ENCODE results near the gene TXNRD1. TPM values are rescaled to one million over a fixed set of nuclear protein-coding genes. Genes with fewer than 3 reads are reported as not detected.

The TXNRD1 gene
- total RNA-seq, 6 experiments from 2014 or later: 40.3 to 153 (median 74.5) TPM

DNA sequence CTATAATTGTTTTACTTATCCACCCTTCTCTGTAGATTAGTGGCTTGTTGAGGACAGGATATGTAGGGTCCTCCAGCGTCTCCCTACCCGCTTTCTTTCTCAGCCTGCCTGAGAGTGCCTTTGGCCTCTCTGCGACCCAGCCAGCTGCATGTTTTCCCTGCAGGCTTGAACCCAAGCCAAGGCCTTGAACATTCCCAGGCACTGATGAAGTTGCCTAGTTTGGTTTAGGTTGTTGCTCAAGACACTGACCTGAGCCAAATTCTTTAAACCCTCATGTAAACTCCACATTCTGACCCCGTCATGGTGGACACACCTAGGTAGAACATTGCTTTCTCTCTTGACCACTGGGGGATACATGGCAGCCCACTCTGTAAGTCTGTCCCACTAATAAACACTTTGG is 33.4 kb upstream of the TXNRD1 start:
- peak; percentile 69 to 76 (median 71) for DNase-seq
- Histone ChIP-seq H3K27ac (peak overlapping the region in 2 of 3 donors; percentile 59 to 70), H3K36me3 (no peaks in the 10 kb centered on the region), H3K9me3 (peaks cover 0 to 3% (median 0%) of the 10 kb centered on the region in 4 donors), H3K4me3 (no peak overlapping the region), H3K4me1 (peaks cover 0 to 26% (median 2%) of the 10 kb centered on the region in 4 donors), H3K27me3 (no peaks in the 10 kb centered on the region)
- peak; percentile 49 to 84 (median 72) for ATAC-seq
- no peak for TF ChIP-seq POLR2A (IDR thresholded peaks at IDR 0.05)
- no peak for TF ChIP-seq CTCF (IDR thresholded peaks at IDR 0.05)
- WGBS (ENCODE audit: insufficient coverage, low coverage, low lambda C conversion rate, missing lambda C conversion rate): 18% methylated on average over 1 of the region's 4 CpGs
- intact Hi-C loops (cut with DNase I): no loop called here

GRCh38 chr12:104182621-104183378 is 32.8 kb upstream of the TXNRD1 start:
- TF ChIP-seq CTCF (IDR thresholded peaks at IDR 0.05) (no peak), POLR2A (IDR thresholded peaks at IDR 0.05) (no peak)
- H3K36me3 ChIP-seq: no peaks in the 10 kb centered on the region
- H3K4me3 ChIP-seq: no peak overlapping the region
- ATAC-seq (peak in 3 of 4 donors; percentile 14 to 36 (median 29)), DNase-seq (no peak)
- H3K4me1 ChIP-seq: peaks cover 0 to 26% (median 4%) of the 10 kb centered on the region in 4 donors
- intact Hi-C loops (cut with DNase I): no loop called here
- 33% methylated on average over 5 of the region's 5 CpGs for WGBS (ENCODE audit: insufficient coverage, low coverage, low lambda C conversion rate, missing lambda C conversion rate)
- no peaks in the 10 kb centered on the region for H3K27me3 ChIP-seq
- H3K27ac ChIP-seq: peak overlapping the region in 2 of 3 donors; percentile 59 to 70
- H3K9me3 ChIP-seq: peaks cover 0 to 3% (median 0%) of the 10 kb centered on the region in 4 donors

DNA sequence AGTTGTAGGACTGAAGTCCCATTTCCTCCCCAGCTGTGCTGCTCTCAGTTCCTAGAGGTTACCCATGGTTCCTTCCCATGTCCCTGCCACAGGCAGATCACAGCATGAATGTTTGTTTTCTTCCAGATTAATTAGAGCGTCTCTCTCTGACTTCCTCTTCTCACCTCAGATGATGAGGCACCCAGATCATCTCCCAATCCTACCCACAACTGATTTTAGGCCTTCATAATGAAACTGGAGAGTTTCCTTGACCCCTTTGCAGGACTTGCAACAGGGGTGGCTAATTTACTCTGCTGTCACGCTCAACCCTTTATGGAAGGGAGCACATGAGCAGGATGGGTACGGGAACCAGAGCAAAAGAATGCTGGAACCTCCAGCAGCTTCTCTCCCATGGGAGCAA is 32.1 kb upstream of the TXNRD1 start:
- DNase-seq (no peak), ATAC-seq (no peak)
- Histone ChIP-seq H3K4me3 (no peak overlapping the region), H3K36me3 (no peaks in the 10 kb centered on the region), H3K4me1 (peaks cover 0 to 30% (median 7%) of the 10 kb centered on the region in 4 donors), H3K9me3 (peaks cover 0 to 3% (median 0%) of the 10 kb centered on the region in 4 donors), H3K27me3 (no peaks in the 10 kb centered on the region), H3K27ac (peak overlapping the region in 2 of 3 donors; percentile 37 to 48)
- TF ChIP-seq CTCF (IDR thresholded peaks at IDR 0.05): no peak
- TF ChIP-seq POLR2A (IDR thresholded peaks at IDR 0.05): no peak
- intact Hi-C loops (cut with DNase I): no loop called here
- 68% methylated on average over 2 of the region's 3 CpGs for WGBS (ENCODE audit: insufficient coverage, low coverage, low lambda C conversion rate, missing lambda C conversion rate)

DNA sequence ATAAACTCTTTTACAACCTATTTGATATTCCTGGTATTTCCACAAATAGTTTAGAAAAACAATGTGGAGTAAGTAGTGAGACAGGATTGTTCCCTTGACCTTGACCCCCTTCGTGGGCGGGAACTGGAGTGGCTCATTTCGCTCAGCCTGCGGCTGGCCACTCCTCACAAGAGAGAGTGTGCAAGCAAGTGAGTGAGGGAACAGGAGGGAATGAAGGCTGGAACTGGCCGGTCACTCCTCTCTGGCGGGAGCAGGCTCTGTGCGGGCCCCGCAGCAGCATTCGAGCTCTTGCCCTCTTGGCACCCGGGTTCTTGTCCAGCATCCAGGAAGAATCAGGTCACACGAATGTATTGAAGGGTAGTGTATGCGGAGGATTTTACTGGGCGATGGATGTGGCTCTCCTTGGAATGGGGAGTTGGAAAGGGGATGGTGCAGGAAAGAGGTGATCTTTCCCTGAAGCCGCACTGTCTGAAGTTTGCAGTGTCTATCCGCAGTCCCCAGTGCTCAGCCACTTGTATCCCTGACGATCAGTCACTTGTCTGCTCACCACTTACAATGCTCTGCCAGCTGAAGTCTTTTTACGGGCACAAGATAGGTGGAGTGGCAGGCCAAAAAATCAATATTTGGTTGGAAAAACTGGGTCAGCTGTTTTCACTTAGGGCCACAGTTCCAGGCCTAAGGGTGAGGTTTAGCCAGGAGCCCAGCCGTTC is 28.0 kb upstream of the TXNRD1 start:
- Histone ChIP-seq H3K4me1 (peaks cover 0 to 19% (median 8%) of the 10 kb centered on the region in 4 donors), H3K27ac (peak overlapping the region; percentile 44 to 72 (median 65)), H3K4me3 (peak overlapping the region in 2 of 3 donors; percentile 10 to 21), H3K27me3 (no peaks in the 10 kb centered on the region), H3K36me3 (no peaks in the 10 kb centered on the region), H3K9me3 (peaks cover 0 to 3% (median 0%) of the 10 kb centered on the region in 4 donors)
- intact Hi-C loops (cut with DNase I): no loop called here
- TF ChIP-seq POLR2A (IDR thresholded peaks at IDR 0.05) (no peak), CTCF (IDR thresholded peaks at IDR 0.05) (no peak)
- DNase-seq (peak; percentile 52 to 79 (median 66)), ATAC-seq (peak; percentile 85 to 92 (median 88))
- WGBS (ENCODE audit: insufficient coverage, low coverage, low lambda C conversion rate, missing lambda C conversion rate): 36% methylated on average over 15 of the region's 18 CpGs

All from right lobe of liver (tissue), 6 donors.